GM06990 (cell line): ENCODE data around the gene NIFK.

ENCODE experiments used
- DNase-seq: peaks from one replicate; pipeline ENCODE4 v3.0.0-alpha.2; 2011; ENCODE audit not compliant: insufficient read length; ENCODE audit errors: extremely low read depth
- H3K27me3 ChIP-seq: replicated peaks from 2 replicates; pipeline ENCODE4 v1.6.0; 2011; ENCODE audit warnings: low read length; ENCODE audit not compliant: control insufficient read depth, insufficient read depth
- H3K36me3 ChIP-seq: 2 replicates; pipeline ENCODE4 v1.5.1; 2011; ENCODE audit warnings: low read length; ENCODE audit not compliant: control insufficient read depth, insufficient read depth
- H3K4me3 ChIP-seq: replicated peaks from 2 replicates; pipeline ENCODE4 v1.5.1; 2011; ENCODE audit warnings: low read depth, mild to moderate bottlenecking, control low read depth, low read length
- TF ChIP-seq, protein P1 (sequence below): IDR thresholded peaks from 2 replicates; pipeline ENCODE4 v1.5.1; 2011; ENCODE audit warnings: low read length, control low read depth, mild to moderate bottlenecking, inconsistent platforms; ENCODE audit not compliant: insufficient read depth, poor library complexity, severe bottlenecking

The NIFK gene

DNA sequence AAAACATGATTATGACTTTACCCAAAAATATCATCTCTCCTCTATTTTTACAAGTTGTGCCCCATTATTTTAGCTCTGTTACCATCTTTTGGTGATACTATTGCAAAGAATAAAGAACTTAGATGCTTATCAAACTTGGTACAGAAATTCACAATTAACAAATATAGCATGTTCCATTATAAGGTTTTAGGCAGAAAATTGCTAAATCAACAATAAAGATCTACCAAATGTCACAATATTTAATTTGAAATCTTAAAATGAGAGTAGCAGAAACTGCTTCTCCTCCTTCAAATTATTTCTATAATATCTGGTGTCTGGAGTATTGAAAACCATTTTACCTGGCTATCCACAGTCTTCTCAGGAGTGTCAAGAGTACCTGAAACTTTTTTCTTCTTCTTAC lies 8.7 kb downstream of the NIFK start:
- no peak overlapping the region for H3K4me3 ChIP-seq
- H3K36me3 ChIP-seq = peaks cover 15% of the 10 kb centered on the region
- no peaks in the 10 kb centered on the region for H3K27me3 ChIP-seq
- TF ChIP-seq, protein P1, sequence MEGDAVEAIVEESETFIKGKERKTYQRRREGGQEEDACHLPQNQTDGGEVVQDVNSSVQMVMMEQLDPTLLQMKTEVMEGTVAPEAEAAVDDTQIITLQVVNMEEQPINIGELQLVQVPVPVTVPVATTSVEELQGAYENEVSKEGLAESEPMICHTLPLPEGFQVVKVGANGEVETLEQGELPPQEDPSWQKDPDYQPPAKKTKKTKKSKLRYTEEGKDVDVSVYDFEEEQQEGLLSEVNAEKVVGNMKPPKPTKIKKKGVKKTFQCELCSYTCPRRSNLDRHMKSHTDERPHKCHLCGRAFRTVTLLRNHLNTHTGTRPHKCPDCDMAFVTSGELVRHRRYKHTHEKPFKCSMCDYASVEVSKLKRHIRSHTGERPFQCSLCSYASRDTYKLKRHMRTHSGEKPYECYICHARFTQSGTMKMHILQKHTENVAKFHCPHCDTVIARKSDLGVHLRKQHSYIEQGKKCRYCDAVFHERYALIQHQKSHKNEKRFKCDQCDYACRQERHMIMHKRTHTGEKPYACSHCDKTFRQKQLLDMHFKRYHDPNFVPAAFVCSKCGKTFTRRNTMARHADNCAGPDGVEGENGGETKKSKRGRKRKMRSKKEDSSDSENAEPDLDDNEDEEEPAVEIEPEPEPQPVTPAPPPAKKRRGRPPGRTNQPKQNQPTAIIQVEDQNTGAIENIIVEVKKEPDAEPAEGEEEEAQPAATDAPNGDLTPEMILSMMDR = no peak
- no peak for DNase-seq

DNA sequence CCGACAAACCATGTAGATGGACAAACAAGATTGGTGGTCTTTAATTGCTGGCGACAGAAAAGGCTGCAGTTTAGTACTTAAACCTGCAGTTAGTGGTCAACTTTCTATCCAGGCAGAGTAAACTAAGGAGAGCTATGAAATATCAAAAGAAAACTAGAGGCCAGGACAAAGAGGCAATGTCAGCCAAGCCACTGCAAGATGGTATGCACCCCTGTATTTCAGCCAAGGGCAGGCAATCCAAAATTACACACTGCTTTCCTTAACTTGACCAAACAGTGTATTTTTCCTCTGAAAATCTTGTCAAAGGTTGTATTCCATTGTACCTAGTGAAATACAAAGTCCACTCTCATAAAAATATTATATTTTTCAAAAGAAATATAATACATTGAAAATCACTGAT lies 9.3 kb downstream of the NIFK start:
- peaks cover 15% of the 10 kb centered on the region for H3K36me3 ChIP-seq
- no peak for DNase-seq
- no peaks in the 10 kb centered on the region for H3K27me3 ChIP-seq

DNA sequence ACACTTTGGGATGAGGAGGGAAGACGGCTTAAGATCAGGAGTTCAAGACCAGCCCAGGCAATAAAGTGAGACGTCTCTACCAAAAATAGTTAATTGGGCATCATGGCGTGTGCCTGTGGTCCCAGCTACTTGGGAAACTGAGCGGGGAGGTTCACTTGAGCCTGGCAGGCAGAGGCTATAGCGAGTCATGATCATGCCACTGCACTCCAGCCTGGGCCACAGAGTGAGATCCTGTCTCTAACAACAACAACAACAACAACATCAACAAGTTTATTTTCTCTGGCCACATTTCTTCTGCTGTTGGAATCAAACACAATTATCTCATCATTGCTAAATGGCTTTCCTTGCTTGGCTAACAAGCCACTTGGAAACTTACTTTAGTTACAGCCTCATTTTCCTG lies 13.4 kb downstream of the NIFK start:
- TF ChIP-seq, protein P1 = no peak
- H3K36me3 ChIP-seq = peaks cover 2% of the 10 kb centered on the region
- no peak for DNase-seq
- H3K27me3 ChIP-seq = no peaks in the 10 kb centered on the region
- no peak overlapping the region for H3K4me3 ChIP-seq

More for the DNA sequence above, 9.3 kb downstream of the NIFK start:
- TF ChIP-seq, protein P1 = no peak
- H3K4me3 ChIP-seq = no peak overlapping the region

DNA sequence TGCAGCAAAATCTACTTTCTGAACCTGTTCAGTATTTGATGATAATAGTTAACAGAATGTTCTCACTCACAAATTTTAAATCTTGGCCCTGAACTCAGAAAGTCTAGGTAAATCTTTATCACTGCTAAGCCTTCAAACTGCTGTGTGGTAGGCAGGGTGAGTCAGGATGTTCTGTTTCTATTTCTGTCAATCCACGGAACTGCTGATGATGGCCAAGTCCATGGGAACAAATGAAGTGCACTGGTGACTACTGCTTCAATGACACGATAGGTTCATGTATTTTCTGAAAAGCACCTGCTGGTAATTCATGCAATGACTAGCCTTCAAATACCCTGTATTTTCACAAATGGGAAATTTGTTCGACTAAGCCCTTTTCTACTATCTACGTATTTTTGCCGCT lies 14.2 kb downstream of the NIFK start:
- DNase-seq = no peak
- TF ChIP-seq, protein P1 = no peak
- Histone ChIP-seq H3K27me3 (no peaks in the 10 kb centered on the region), H3K36me3 (peaks cover 2% of the 10 kb centered on the region), H3K4me3 (no peak overlapping the region)

DNA sequence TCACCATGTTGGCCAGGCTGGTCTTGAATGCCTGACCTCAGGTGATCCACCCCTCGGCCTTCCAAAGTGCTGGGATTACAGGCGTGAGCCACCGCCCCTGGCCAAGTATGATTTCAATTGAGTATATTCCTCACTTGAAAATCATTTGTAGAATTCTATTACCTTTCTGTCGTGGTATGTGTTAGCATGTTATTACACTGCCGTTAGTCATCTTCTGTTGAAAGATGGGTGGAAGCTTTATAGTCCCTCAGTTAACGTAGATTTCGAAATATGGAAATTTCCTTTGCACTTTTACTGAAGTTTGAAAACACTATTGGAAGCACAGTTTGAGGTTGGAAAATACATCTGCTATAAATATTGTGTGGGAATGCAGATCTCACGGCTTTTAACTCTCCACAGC lies 14.7 kb downstream of the NIFK start:
- TF ChIP-seq, protein P1 = no peak
- H3K4me3 ChIP-seq = no peak overlapping the region
- DNase-seq = no peak
- no peaks in the 10 kb centered on the region for H3K36me3 ChIP-seq
- no peaks in the 10 kb centered on the region for H3K27me3 ChIP-seq

DNA sequence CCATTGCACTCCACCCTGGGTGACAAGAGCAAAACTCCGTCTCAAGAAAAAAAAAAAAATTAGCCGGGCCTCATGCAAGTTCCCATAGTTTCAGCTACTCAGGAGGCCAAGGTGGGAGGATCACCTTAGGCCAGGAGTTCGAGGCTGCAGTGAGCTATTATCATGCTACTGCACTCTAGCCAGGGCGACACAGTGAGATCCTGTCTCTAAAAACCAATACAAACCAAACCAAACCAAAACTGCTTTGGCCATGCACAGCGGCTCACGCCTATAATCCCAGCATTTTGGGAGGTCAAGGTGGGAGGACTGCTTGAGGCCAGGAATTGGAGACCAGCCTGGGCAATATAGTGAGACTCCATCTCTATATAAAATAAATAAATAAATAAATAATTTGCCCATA lies 19.1 kb downstream of the NIFK start:
- Histone ChIP-seq H3K27me3 (no peaks in the 10 kb centered on the region), H3K36me3 (no peaks in the 10 kb centered on the region), H3K4me3 (no peak overlapping the region)
- TF ChIP-seq, protein P1 = no peak
- DNase-seq = no peak
